Panc1 (cell line): ENCODE results near the gene ZNF74. TPM values are rescaled to one million over a fixed set of nuclear protein-coding genes. Genes with fewer than 3 reads are reported as not detected.
"Not testable (repeated sequence)": the region's sequence is repeated elsewhere in the genome, so short reads cannot be mapped to it uniquely, and the experiment has no call there.

Experiments
- ATAC-seq: fragments of 200-7000 bp; cut with Tn5 transposase; 2 replicates; pipeline ENCODE4 v1.9.1; 2020; ENCODE audit warnings: mild to moderate bottlenecking, moderate library complexity
- BruUV-seq: library from RNA; stranded (reverse); fragments of 400-500 nt; replicated peaks from 2 replicates; lab custom pipeline; 2021; lab: Mats Ljungman, UMichigan
- CTCF ChIA-PET: fragments of 300-600 bp; sonication (Branson Sonifier 250); formaldehyde crosslinking; loops from one replicate; lab custom pipeline; 2022; ENCODE audit warnings: antibody characterized with exemption; lab: Charles Lee
- POLR2A ChIA-PET: fragments of 300-600 bp; sonication (Branson Sonifier 250); formaldehyde crosslinking; loops from one replicate; lab custom pipeline; 2022; ENCODE audit warnings: antibody characterized with exemption; lab: Charles Lee
- DNase-seq: peaks from one replicate; pipeline ENCODE4 v3.0.0-alpha.2; 2010; ENCODE audit warnings: low read depth, low spot score
- H3K27ac ChIP-seq: 2 replicates; pipeline ENCODE4 v1.5.1; 2011; ENCODE audit warnings: mild to moderate bottlenecking, low read length, inconsistent platforms
- H3K27me3 ChIP-seq: fragments of 200-500 bp; sonication (Bioruptor generic); 2 replicates; pipeline ENCODE4 v1.6.0; 2014; ENCODE audit warnings: low read length, inconsistent platforms; ENCODE audit not compliant: control insufficient read depth, insufficient read depth
- H3K36me3 ChIP-seq: fragments of 200-500 bp; sonication (Bioruptor generic); 2 replicates; pipeline ENCODE4 v1.5.1; 2014; ENCODE audit warnings: inconsistent platforms, mild to moderate bottlenecking, low read length, moderate library complexity; ENCODE audit not compliant: control insufficient read depth, insufficient read depth
- H3K4me1 ChIP-seq: 2 replicates; pipeline ENCODE4 v1.5.1; 2011; ENCODE audit warnings: inconsistent platforms, mild to moderate bottlenecking, low read length, moderate library complexity; ENCODE audit not compliant: control insufficient read depth, insufficient read depth
- H3K4me3 ChIP-seq, 2 experiments: 2 replicates each; pipeline ENCODE4 v1.5.1; 2011 to 2012; ENCODE audit warnings: low read depth in 2 of 2, low read length in 2 of 2, mild to moderate bottlenecking in 2 of 2, inconsistent platforms in 1 of 2, moderate library complexity in 1 of 2
- H3K9me3 ChIP-seq: fragments of 200-500 bp; sonication (Bioruptor generic); 2 replicates; pipeline ENCODE4 v1.5.1; 2014; ENCODE audit warnings: low read depth, mild to moderate bottlenecking, inconsistent platforms, low read length, moderate library complexity; ENCODE audit not compliant: control insufficient read depth, insufficient read depth
- in situ Hi-C: cut with HindIII; loops from 2 replicates; pipeline ENCODE4 v1.10.0; 2016; ENCODE audit warnings: low sequenced_read_pairs, low pct_unique_long_range_greater_than_20kb
- intact Hi-C: fragments of 100-400 bp; cut with micrococcal nuclease; formaldehyde crosslinking; loops from one replicate; pipeline ENCODE4 v1.10.0; 2022; ENCODE audit not compliant: unreplicated experiment
- total RNA-seq: library from RNA; stranded (reverse); gene quantifications from one replicate; pipeline ENCODE4 v1.2.1, GENCODE V29; 2021; ENCODE audit not compliant: unreplicated experiment

Gene ZNF74
- total RNA-seq, 1 experiment from 2014 or later = 13.2 TPM

GRCh38 chr22:20360261-20360660 is 33.7 kb upstream of the ZNF74 start:
- H3K27me3 ChIP-seq, BruUV-seq: not testable (repeated sequence)

GRCh38 chr22:20360866-20361751 is 32.8 kb upstream of the ZNF74 start:
- H3K27me3 ChIP-seq, H3K9me3 ChIP-seq, H3K27ac ChIP-seq, CTCF ChIA-PET, ATAC-seq, in situ Hi-C loops, H3K4me3 ChIP-seq, H3K36me3 ChIP-seq, intact Hi-C loops, POLR2A ChIA-PET, H3K4me1 ChIP-seq, DNase-seq, BruUV-seq: not testable (repeated sequence)

More at GRCh38 chr22:20360261-20360660, 33.7 kb upstream of the ZNF74 start:
- H3K4me3 ChIP-seq, H3K9me3 ChIP-seq, intact Hi-C loops, in situ Hi-C loops, DNase-seq, H3K27ac ChIP-seq, H3K36me3 ChIP-seq, ATAC-seq, CTCF ChIA-PET, H3K4me1 ChIP-seq, POLR2A ChIA-PET: not testable (repeated sequence)

GRCh38 chr22:20361752-20362229 is 32.2 kb upstream of the ZNF74 start:
- H3K9me3 ChIP-seq, H3K27me3 ChIP-seq, H3K36me3 ChIP-seq, POLR2A ChIA-PET, ATAC-seq, BruUV-seq, intact Hi-C loops, H3K4me1 ChIP-seq, H3K27ac ChIP-seq, H3K4me3 ChIP-seq, in situ Hi-C loops, DNase-seq, CTCF ChIA-PET: not testable (repeated sequence)

GRCh38 chr22:20362403-20362802 is 31.5 kb upstream of the ZNF74 start:
- H3K4me3 ChIP-seq, H3K9me3 ChIP-seq, H3K27me3 ChIP-seq, H3K36me3 ChIP-seq, ATAC-seq, in situ Hi-C loops, H3K27ac ChIP-seq, CTCF ChIA-PET, intact Hi-C loops, DNase-seq, H3K4me1 ChIP-seq, POLR2A ChIA-PET, BruUV-seq: not testable (repeated sequence)

GRCh38 chr22:20364335-20365260 is 29.4 kb upstream of the ZNF74 start:
- BruUV-seq, POLR2A ChIA-PET, DNase-seq, intact Hi-C loops, H3K9me3 ChIP-seq, H3K27ac ChIP-seq, in situ Hi-C loops, H3K4me3 ChIP-seq, H3K27me3 ChIP-seq, H3K4me1 ChIP-seq, ATAC-seq, CTCF ChIA-PET, H3K36me3 ChIP-seq: not testable (repeated sequence)

- ATAC-seq, intact Hi-C loops: not testable (repeated sequence)
Measured at GRCh38 chr22:20366841-20367240, 27.1 kb upstream of the ZNF74 start.

GRCh38 chr22:20368875-20369274 is 25.1 kb upstream of the ZNF74 start:
- not testable (repeated sequence) for DNase-seq

More at GRCh38 chr22:20366841-20367240, 27.1 kb upstream of the ZNF74 start:
- H3K36me3 ChIP-seq, CTCF ChIA-PET, H3K9me3 ChIP-seq, POLR2A ChIA-PET, H3K27me3 ChIP-seq, H3K4me1 ChIP-seq, BruUV-seq, in situ Hi-C loops, H3K27ac ChIP-seq, DNase-seq, H3K4me3 ChIP-seq: not testable (repeated sequence)

More at GRCh38 chr22:20368875-20369274, 25.1 kb upstream of the ZNF74 start:
- BruUV-seq, H3K4me1 ChIP-seq, ATAC-seq, POLR2A ChIA-PET, intact Hi-C loops, H3K9me3 ChIP-seq, in situ Hi-C loops, H3K36me3 ChIP-seq, H3K27me3 ChIP-seq, H3K27ac ChIP-seq, H3K4me3 ChIP-seq, CTCF ChIA-PET: not testable (repeated sequence)
